Stimulated activated CD8-positive, alpha-beta memory T cell treated with anti-CD3 and anti-CD28 coated beads, Interleukin-7, amount 100 ng/mL, for 48 hours (primary cell): Measurements from ENCODE around the gene STRA6.

Experiments
- DNase-seq, 2 donors: peaks; one replicate each; pipeline ENCODE4 v3.0.0-alpha.2; 2020; ENCODE audit warnings: low read depth in 1 of 2; ENCODE audit errors: extremely low read depth in 1 of 2

Gene STRA6

DNA sequence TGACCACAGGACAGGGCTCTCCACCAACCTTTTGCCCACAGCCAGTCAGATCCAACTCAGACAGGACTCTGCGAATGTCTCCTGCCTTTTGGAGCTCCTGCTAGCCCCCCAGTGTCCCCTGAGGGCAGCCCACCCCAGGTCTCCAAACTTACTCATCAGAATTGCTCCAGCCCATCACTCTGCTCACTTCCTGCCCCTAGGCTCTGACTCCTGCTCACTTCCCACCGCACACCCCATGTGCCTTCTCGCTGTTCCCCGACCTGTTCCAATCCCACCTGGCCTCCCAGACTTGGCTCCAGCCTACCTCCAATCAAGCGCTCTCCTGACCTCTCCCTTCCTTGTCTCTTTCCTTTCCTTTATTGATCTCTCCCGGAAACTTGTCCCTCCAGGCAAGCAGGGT is 5.9 kb upstream of the STRA6 start:
- no peak for DNase-seq

GRCh38 chr15:74207652-74208440 is 5.3 kb upstream of the STRA6 start:
- DNase-seq, result no peak

DNA sequence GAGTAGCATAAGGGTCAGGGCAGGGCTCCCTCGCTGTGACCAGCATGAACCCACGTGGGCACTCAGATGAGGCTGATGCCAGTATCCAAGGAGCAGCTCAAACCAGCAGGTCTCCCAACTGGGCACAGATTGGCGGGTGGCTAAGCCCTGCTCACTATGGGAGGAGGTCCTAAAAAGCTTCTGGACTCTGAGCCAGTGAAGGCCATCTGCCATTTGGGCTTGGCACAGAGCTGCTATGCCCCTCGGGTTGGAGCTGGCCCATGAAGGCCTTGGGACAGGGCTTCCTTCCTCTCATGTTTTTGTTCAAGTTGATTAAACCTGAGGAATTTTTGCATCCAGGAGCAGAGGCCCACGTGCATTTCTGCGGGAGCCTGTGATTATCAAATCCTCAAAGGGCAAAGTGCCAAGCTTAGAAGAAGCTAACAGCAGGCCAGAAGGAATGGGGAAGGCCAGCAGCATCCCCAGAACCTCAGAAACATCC is 4.3 kb upstream of the STRA6 start:
- no peak for DNase-seq

DNA sequence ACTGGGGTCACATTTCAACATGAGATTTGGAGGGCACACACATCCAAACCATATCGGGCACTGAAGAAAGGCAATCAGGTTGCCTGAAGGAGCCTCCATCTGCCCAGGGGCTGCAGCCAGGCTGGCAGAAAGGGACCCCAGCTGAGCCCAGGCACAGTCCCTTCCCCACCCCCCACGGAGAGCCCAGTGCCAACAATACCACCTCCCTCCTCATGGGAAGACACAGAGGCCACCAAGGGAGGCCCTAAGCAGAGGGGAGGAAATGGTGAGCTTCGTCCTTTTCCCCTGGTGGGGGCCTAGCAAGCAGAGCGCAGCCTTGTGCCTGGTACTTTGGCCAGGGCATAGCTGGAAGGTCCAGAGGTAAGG is 3.0 kb upstream of the STRA6 start:
- no peak for DNase-seq

- no peak for DNase-seq
Observed at GRCh38 chr15:74203914-74204431, 1.4 kb upstream of the STRA6 start.

GRCh38 chr15:74201710-74202420 is 722 bp downstream of the STRA6 start:
- no peak for DNase-seq

DNA sequence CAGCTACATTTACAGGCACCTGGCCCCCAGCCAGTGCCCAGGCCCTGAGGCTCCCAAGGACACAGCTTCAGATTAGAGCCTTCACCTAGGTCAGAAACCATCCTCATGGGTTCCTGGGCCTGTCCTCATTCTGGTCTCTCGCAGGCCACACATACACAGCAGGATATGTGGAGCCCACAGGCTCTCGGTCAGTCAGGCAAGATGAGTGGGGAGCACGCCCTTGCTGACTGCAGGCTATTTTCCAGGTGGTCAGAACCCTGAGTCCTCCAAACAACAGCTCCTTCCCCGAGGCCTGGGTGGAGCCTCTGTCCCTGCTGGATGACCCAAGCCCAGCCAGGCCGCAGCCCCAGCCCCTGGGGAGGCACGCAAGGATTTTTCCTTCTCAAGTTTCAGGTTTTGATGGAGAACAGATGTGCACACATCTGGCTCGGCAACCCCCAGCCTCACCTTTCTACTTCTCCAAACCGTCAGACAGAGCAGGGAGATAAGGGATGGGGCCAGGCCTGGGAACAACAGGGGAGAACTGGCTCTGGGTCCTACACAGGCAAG is 1.6 kb downstream of the STRA6 start:
- no peak for DNase-seq

GRCh38 chr15:74200412-74200815 is 2.2 kb downstream of the STRA6 start:
- DNase-seq, result no peak

- no peak for DNase-seq
Observed at GRCh38 chr15:74199297-74199652, 3.3 kb downstream of the STRA6 start.

DNA sequence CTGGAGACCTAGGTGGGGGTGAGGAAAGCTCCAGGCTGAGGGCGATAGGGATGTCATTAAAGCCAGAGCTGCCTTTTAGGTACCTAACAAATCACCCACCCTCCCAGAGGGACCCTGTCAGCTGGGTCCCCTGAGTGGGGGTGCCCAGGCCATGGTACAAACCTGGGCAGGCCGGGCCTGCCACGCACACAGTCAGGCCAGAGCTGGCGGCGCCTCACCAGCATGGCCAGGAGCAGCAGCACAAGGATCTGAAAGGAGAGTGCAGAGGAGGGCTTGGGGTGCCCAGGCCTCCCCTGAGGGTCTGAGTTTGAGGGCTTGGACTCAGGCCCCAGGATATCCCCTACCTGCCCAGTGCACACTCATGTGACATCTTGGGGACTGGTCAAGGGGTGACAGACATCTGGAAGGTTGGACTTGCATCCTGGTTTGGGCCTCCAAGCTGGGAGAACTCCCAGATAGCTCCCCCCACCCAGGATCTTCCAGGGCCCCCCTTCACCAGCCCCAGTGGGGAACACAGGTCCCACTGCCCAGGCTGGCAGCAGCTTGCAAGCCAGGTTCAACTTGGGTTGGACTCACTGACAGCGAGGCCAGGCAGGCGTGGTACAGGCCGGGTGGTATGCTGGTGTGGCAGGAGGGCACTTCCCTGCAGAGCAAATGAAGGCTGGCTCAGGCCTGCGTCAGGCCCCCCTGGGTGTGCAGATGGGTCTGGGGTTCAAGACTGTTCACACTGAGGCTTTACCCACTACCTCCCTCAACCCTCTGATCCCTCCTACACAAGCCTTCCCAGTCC is 5.2 kb downstream of the STRA6 start:
- no peak for DNase-seq

- DNase-seq, result no peak
Observed at GRCh38 chr15:74196175-74196574, 6.4 kb downstream of the STRA6 start.

DNA sequence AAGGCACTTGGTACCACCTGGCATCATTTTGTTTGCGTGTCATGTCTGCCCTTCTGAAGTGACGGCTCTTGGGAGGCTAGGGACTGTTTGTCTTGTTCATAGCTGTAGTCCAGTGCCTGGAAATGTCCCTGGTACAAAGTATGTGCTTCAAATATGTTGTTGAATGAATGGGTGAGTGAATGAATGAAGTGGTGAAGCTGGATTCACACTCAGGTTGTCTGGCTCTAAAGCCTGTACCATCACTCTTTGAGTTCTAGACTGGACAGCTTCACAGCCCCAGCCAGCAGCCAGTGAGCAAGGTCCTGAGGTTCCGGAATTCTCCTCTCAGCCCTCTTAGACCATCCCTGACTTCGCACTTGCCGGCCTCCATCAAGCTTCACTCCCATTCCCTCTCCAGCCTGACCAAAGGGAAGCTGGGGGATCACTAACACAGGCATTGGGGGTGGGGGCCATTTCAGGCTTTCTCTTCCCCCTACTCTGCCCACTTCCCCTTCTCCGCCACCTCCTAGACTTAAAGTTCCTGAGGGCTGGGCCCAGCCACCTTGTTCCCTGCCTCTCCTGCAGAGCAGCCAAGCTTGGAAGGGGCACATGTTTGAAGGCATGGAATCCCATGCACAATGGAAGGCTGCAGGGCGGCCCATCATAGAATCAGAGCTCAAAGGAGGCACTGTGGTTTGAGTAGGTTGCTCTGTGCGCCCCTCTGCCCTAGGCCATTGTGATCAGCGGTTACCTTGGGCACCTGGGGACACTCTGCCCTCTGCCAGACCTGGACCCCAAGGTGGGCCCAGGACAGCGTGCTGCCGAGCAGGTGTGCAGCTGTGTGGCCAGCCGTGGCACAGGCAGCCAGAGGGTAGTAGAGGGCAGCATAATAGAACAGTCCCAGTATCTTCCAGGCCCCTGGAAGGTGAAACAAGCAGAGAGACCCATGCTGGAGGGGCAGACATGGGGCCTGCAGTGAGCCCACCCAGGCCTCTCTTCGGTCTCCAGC is 7.7 kb downstream of the STRA6 start:
- DNase-seq, result no peak

DNA sequence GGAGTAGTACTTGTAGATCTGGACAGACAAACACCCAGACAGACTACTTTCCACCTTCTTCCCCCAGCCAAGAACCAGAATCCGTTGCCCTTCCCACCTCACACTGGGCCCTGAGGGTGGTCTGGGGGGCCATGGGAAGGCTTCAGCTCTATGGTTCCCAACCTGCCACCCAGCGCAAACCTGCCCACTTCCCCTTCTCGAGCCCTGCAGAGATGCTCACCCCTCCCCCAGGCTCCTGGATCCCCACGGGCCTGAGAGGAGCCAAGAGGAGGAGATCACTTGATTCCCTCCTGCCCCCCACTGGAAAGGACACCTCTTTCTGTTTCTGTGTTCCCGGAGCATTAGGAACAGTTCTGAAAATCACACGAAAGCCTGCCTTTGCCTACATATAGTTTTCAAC is 8.7 kb downstream of the STRA6 start:
- DNase-seq, result no peak

DNA sequence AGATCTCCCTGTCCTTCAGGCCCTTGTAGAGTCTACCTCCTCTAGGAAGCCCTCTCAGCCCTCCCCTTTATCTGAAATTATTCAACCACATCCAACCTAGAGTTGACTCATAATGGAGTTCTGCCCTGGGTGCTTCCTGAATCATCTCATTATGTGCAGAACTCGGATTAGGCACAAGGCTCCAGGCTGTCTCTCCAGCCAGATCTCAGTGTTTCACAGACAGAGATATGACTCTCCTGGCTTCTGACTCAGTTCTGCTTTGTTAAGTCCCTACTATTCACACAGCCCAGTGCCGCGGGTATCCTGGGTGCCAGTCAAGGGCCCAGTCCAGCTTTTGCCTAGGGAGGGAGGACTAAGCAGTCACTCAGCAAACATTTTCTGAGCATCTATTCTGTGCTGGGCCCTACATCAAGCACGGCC is 9.3 kb downstream of the STRA6 start:
- no peak for DNase-seq

DNA sequence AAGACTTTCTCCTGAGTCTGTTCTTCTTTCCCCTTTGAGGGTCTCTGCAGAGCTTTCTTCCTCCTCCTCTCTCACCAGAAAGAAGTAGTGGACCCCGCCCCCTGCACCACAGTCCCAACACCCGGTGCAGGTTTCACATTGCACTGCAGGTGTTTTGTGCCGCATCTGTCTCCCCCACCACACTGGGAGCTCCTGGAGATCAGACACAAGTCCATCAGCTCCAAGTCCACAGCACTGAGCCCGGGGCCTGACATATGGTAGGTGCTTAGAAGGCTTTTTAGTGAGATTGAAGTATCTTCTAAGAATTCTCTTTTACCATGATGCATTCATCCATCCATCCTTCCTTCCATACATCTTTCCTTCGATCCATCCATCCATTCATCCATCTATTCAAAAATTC is 9.8 kb downstream of the STRA6 start:
- no peak for DNase-seq

DNA sequence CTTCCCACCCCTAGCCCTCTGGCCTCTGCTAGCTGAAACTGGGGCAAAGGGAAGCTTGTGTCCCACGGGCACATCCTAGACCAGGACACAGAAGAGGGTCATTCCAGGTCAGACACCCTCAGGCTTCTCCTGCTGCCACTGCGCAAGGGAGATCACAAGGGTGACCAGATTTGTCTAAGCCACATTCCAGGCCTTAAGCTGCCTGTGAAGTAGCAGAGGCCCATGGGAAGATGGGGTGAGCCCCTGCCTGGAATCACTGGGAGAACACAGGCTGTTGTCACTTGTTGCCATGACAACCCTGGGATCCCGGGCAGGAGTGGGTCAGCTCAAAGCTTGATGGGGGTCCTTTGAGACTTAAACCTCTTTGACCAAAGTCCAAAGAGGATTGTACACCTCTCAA is 10.8 kb downstream of the STRA6 start:
- DNase-seq, result no peak

GRCh38 chr15:74188216-74188615 is 14.4 kb downstream of the STRA6 start:
- DNase-seq, result no peak

GRCh38 chr15:74185710-74186348 is 16.8 kb downstream of the STRA6 start:
- DNase-seq, result peak in 1 of 2 donors; percentile 39

DNA sequence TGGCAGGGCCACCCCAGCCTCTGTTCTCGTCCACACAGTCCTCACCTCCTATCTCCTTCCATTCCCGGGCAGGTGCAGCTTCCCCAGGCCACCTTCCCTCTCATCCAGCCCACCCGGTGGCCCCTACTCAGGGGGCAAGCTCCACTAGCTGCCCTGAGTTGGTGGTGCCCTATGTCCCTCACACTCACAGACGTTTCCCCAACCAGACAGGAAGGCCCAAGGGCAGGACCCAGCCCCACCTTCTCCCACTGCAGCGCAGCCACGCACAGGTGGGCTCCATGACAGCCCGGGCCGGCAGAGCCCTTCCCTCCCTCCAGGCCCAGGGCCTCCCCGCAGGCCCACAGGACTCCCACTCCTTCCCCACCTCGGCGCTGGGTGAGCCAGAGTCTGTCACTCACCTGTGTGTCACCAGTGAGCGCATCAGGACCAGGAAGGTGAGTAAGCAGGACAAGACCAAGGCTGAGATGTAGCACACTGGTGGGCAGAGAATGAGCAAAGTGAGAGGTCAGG is 17.9 kb downstream of the STRA6 start:
- DNase-seq, result peak in 1 of 2 donors; percentile 49
